Esophagus muscularis mucosa (tissue), 3 donors: Measurements from ENCODE around the gene GRID1.

Source experiments
- CTCF ChIP-seq, 3 experiments: fragments of 200-600 bp in 2 of 3; fragments of 450-650 bp in 1 of 3; sonication (generic) in 2 of 3; IDR thresholded peaks; one replicate each; pipeline ENCODE4 v1.5.1; 2017 to 2019; ENCODE audit warnings: antibody characterized with exemption in 3 of 3, mild to moderate bottlenecking in 2 of 3, moderate library complexity in 1 of 3
- POLR2A ChIP-seq: fragments of 450-650 bp; IDR thresholded peaks from one replicate; pipeline ENCODE4 v1.6.1; 2017; ENCODE audit warnings: antibody characterized with exemption, moderate library complexity, mild to moderate bottlenecking, low read depth
- POLR2AphosphoS5 ChIP-seq, 2 donors: sonication (generic); formaldehyde crosslinking; IDR thresholded peaks; one replicate each; pipeline ENCODE4 v1.6.1; 2017; ENCODE audit warnings: antibody characterized with exemption in 2 of 2

GRCh38 chr10:85641479-85642009 is 725.1 kb downstream of the GRID1 start:
- TF ChIP-seq CTCF (IDR thresholded peaks at IDR 0.05) (no peak), POLR2AphosphoS5 (IDR thresholded peaks at IDR 0.05) (no peak), POLR2A (no peak)
